Trophoblast cell (in vitro differentiated cells and primary cell): ENCODE data around the gene TMEM229B.

ENCODE experiments used
- DNase-seq, 2 donors: peaks; one replicate each; pipeline ENCODE4 v3.0.0-alpha.2; 2016
- H2AFZ ChIP-seq: 2 replicates; pipeline ENCODE4 v1.6.1; 2013; ENCODE audit warnings: low read length, moderate library complexity, mild to moderate bottlenecking; ENCODE audit not compliant: insufficient read depth, poor library complexity
- H2AK5ac ChIP-seq: 2 replicates; pipeline ENCODE4 v1.6.1; 2013; ENCODE audit warnings: mild to moderate bottlenecking, low read length
- H2BK120ac ChIP-seq: 2 replicates; pipeline ENCODE4 v1.6.1; 2013; ENCODE audit warnings: low read length, mild to moderate bottlenecking, moderate library complexity; ENCODE audit not compliant: insufficient read depth, poor library complexity
- H2BK12ac ChIP-seq: 2 replicates; pipeline ENCODE4 v1.6.1; 2013; ENCODE audit warnings: mild to moderate bottlenecking, low read length, moderate library complexity
- H2BK5ac ChIP-seq: 2 replicates; pipeline ENCODE4 v1.6.1; 2013; ENCODE audit warnings: low read length, low read depth, moderate library complexity, mild to moderate bottlenecking; ENCODE audit not compliant: poor library complexity
- H3K14ac ChIP-seq: 2 replicates; pipeline ENCODE4 v1.6.1; 2013; ENCODE audit warnings: mild to moderate bottlenecking, low read length
- H3K18ac ChIP-seq: 2 replicates; pipeline ENCODE4 v1.6.1; 2013; ENCODE audit warnings: mild to moderate bottlenecking, low read length
- H3K23ac ChIP-seq: 2 replicates; pipeline ENCODE4 v1.6.1; 2013; ENCODE audit warnings: low read length
- H3K27ac ChIP-seq: 2 replicates; pipeline ENCODE4 v1.5.1; 2013; ENCODE audit warnings: low read depth, mild to moderate bottlenecking, inconsistent platforms, low read length, moderate library complexity
- H3K27me3 ChIP-seq: 2 replicates; pipeline ENCODE4 v1.6.1; 2013; ENCODE audit warnings: inconsistent platforms, mild to moderate bottlenecking, low read length, moderate library complexity; ENCODE audit not compliant: insufficient read depth
- H3K36me3 ChIP-seq, 2 experiments: 1 replicate in 1 of 2; 2 replicates in 1 of 2; pipeline ENCODE4 v1.6.1; 2013; ENCODE audit warnings: low read length in 2 of 2, mild to moderate bottlenecking in 2 of 2, moderate library complexity in 1 of 2; ENCODE audit not compliant: insufficient read depth in 2 of 2, control insufficient read depth in 1 of 2
- H3K4ac ChIP-seq: 2 replicates; pipeline ENCODE4 v1.6.1; 2013; ENCODE audit warnings: low read depth, mild to moderate bottlenecking, low read length, moderate library complexity
- H3K4me1 ChIP-seq, 2 experiments: 1 replicate in 1 of 2; 2 replicates in 1 of 2; pipeline ENCODE4 v1.6.1; 2013; ENCODE audit warnings: low read length in 2 of 2, mild to moderate bottlenecking in 2 of 2, moderate library complexity in 1 of 2; ENCODE audit not compliant: insufficient read depth in 2 of 2, control insufficient read depth in 1 of 2
- H3K4me2 ChIP-seq: 2 replicates; pipeline ENCODE4 v1.6.1; 2013; ENCODE audit warnings: inconsistent platforms, mild to moderate bottlenecking, low read length, moderate library complexity
- H3K4me3 ChIP-seq: 2 replicates; pipeline ENCODE4 v1.5.1; 2013; ENCODE audit warnings: mild to moderate bottlenecking, low read depth, low read length, inconsistent platforms
- H3K79me1 ChIP-seq: one replicate; pipeline ENCODE4 v1.6.1; 2013; ENCODE audit warnings: low read length
- H3K79me2 ChIP-seq: 2 replicates; pipeline ENCODE4 v1.6.1; 2013; ENCODE audit warnings: low read length, mild to moderate bottlenecking; ENCODE audit not compliant: control insufficient read depth, insufficient read depth, poor library complexity
- H3K9ac ChIP-seq: 2 replicates; pipeline ENCODE4 v1.6.1; 2013; ENCODE audit warnings: mild to moderate bottlenecking, low read length
- H3K9me3 ChIP-seq: 2 replicates; pipeline ENCODE4 v1.6.1; 2013; ENCODE audit warnings: low read depth, mild to moderate bottlenecking, control low read depth, inconsistent platforms, low read length; ENCODE audit not compliant: insufficient read depth
- H4K12ac ChIP-seq: 2 replicates; pipeline ENCODE4 v1.6.1; 2013; ENCODE audit warnings: low read depth, mild to moderate bottlenecking, low read length, moderate library complexity
- H4K8ac ChIP-seq: 2 replicates; pipeline ENCODE4 v1.6.1; 2013; ENCODE audit warnings: low read depth, mild to moderate bottlenecking, low read length, moderate library complexity
- H4K91ac ChIP-seq: one replicate; pipeline ENCODE4 v1.6.1; 2013; ENCODE audit warnings: low read depth, mild to moderate bottlenecking, low read length, moderate library complexity
- WGBS: extraction: QIAGEN DNeasy Blood & Tissue Kit; methylation state at CpG from one replicate; pipeline ENCODE4 v1.1.7; 2013; ENCODE audit warnings: missing lambda C conversion rate; ENCODE audit not compliant: insufficient read length, insufficient coverage; ENCODE audit errors: extremely low coverage; 5-methylcytosine and 5-hydroxymethylcytosine counted together

TMEM229B gene

GRCh38 chr14:67474366-67474765, 14.2 kb downstream of the TMEM229B start:
- H2AFZ ChIP-seq: no peak overlapping the region
- no peak overlapping the region for H2BK5ac ChIP-seq
- no peak overlapping the region for H2BK12ac ChIP-seq
- H3K79me1 ChIP-seq: no peaks in the 10 kb centered on the region
- no CpG with 5 or more reads among the region's 1 CpG for WGBS
- H3K4me2 ChIP-seq: no peak overlapping the region
- no peak overlapping the region for H4K91ac ChIP-seq
- H3K23ac ChIP-seq: no peak overlapping the region
- no peak overlapping the region for H3K27ac ChIP-seq
- no peak overlapping the region for H3K18ac ChIP-seq
- H3K14ac ChIP-seq: no peak overlapping the region
- H4K12ac ChIP-seq: no peak overlapping the region
- H2BK120ac ChIP-seq: no peak overlapping the region
- H3K36me3 ChIP-seq: no peaks in the 10 kb centered on the region
- no peak for DNase-seq
- H3K4ac ChIP-seq: no peak overlapping the region
- no peaks in the 10 kb centered on the region for H3K79me2 ChIP-seq
- no peak overlapping the region for H3K9ac ChIP-seq
- no peak overlapping the region for H2AK5ac ChIP-seq
- no peaks in the 10 kb centered on the region for H3K4me1 ChIP-seq
- peaks cover 3% of the 10 kb centered on the region for H3K9me3 ChIP-seq
- no peaks in the 10 kb centered on the region for H3K27me3 ChIP-seq
- no peak overlapping the region for H4K8ac ChIP-seq
- no peak overlapping the region for H3K4me3 ChIP-seq

GRCh38 chr14:67473290-67474082, 15.0 kb downstream of the TMEM229B start:
- H3K9ac ChIP-seq: no peak overlapping the region
- H3K4ac ChIP-seq: no peak overlapping the region
- H4K12ac ChIP-seq: no peak overlapping the region
- no peak overlapping the region for H2AK5ac ChIP-seq
- no peak overlapping the region for H2BK12ac ChIP-seq
- no peak overlapping the region for H4K8ac ChIP-seq
- H3K4me2 ChIP-seq: no peak overlapping the region
- no peak overlapping the region for H3K18ac ChIP-seq
- H2AFZ ChIP-seq: no peak overlapping the region
- no peaks in the 10 kb centered on the region for H3K36me3 ChIP-seq
- no peaks in the 10 kb centered on the region for H3K27me3 ChIP-seq
- no peak overlapping the region for H3K4me3 ChIP-seq
- no peaks in the 10 kb centered on the region for H3K79me1 ChIP-seq
- no peak overlapping the region for H4K91ac ChIP-seq
- no peak overlapping the region for H3K27ac ChIP-seq
- H2BK5ac ChIP-seq: no peak overlapping the region
- no peak overlapping the region for H3K14ac ChIP-seq
- no peak for DNase-seq
- no peak overlapping the region for H2BK120ac ChIP-seq
- H3K4me1 ChIP-seq: no peaks in the 10 kb centered on the region
- WGBS: no CpG with 5 or more reads among the region's 52 CpGs
- no peaks in the 10 kb centered on the region for H3K79me2 ChIP-seq
- H3K9me3 ChIP-seq: peaks cover 2% of the 10 kb centered on the region
- H3K23ac ChIP-seq: no peak overlapping the region

DNA sequence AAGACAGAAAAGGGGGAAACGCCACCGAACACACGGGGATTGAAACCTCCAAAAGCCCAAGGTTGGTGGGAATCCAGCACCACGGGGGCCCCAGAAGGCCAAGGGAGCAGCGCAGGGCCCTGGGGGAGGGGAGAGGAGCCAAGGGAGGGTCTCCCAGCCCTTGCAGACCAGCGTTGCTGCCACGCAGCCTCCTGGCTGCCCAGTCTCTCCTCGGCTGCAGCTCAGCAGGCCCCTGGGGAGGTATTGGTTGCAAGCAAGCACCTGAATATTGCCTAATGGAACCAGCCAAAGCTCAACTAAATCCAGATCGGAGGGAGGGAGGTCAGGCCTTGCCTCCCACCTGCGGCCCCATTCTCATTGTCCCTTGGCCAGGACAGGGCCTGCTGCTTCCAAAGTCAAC, 15.8 kb downstream of the TMEM229B start:
- H3K27ac ChIP-seq: no peak overlapping the region
- no peak overlapping the region for H3K23ac ChIP-seq
- no peak overlapping the region for H3K4me3 ChIP-seq
- no peak overlapping the region for H2BK120ac ChIP-seq
- no peak overlapping the region for H2BK12ac ChIP-seq
- H3K9ac ChIP-seq: no peak overlapping the region
- H4K91ac ChIP-seq: no peak overlapping the region
- H3K36me3 ChIP-seq: no peaks in the 10 kb centered on the region
- no peak overlapping the region for H3K4me2 ChIP-seq
- no peaks in the 10 kb centered on the region for H3K79me1 ChIP-seq
- no peak overlapping the region for H4K8ac ChIP-seq
- no peak overlapping the region for H2BK5ac ChIP-seq
- no peaks in the 10 kb centered on the region for H3K4me1 ChIP-seq
- H4K12ac ChIP-seq: no peak overlapping the region
- no CpG with 5 or more reads among the region's 10 CpGs for WGBS
- no peak overlapping the region for H2AFZ ChIP-seq
- no peak overlapping the region for H2AK5ac ChIP-seq
- H3K27me3 ChIP-seq: no peaks in the 10 kb centered on the region
- H3K14ac ChIP-seq: no peak overlapping the region
- H3K9me3 ChIP-seq: peaks cover 2% of the 10 kb centered on the region
- no peaks in the 10 kb centered on the region for H3K79me2 ChIP-seq
- H3K18ac ChIP-seq: no peak overlapping the region
- no peak overlapping the region for H3K4ac ChIP-seq
- no peak for DNase-seq

DNA sequence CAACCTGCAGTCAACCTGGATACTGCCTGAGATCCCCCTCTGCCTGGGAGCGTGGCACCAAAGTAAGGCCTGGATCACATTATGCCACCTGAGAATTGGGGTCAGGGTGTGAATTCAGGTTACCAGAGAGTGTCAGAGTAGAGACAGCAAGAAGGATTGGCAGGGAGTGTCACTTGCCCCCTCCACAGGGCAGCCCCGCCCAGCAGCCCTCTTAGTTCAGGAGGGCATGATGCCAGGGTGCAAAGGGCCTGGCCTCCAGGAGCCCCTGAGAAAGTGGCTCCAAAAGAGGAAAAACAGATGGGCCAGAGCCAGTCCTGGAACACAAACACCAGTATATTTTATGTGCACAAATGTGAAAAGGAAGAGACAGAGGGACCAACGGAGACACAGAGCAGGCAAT, 18.6 kb downstream of the TMEM229B start:
- Histone ChIP-seq H3K27me3 (no peaks in the 10 kb centered on the region), H2AFZ (no peak overlapping the region), H3K9ac (no peak overlapping the region), H4K91ac (no peak overlapping the region), H2AK5ac (no peak overlapping the region), H3K4me3 (no peak overlapping the region), H4K12ac (no peak overlapping the region), H2BK12ac (no peak overlapping the region), H3K4ac (no peak overlapping the region), H3K18ac (no peak overlapping the region), H3K14ac (no peak overlapping the region), H3K4me2 (no peak overlapping the region), H3K36me3 (no peaks in the 10 kb centered on the region), H4K8ac (no peak overlapping the region), H3K79me1 (no peaks in the 10 kb centered on the region), H3K23ac (no peak overlapping the region), H3K4me1 (no peaks in the 10 kb centered on the region), H2BK120ac (no peak overlapping the region), H3K9me3 (peaks cover 2% of the 10 kb centered on the region), H3K27ac (no peak overlapping the region), H2BK5ac (no peak overlapping the region), H3K79me2 (no peaks in the 10 kb centered on the region)
- no CpG with 5 or more reads among the region's 3 CpGs for WGBS
- no peak for DNase-seq
